K562 (cell line): ENCODE results near the gene PSPH. TPM values are rescaled to one million over a fixed set of nuclear protein-coding genes. Genes with fewer than 3 reads are reported as not detected.
A peak's percentile ranks its signal among the peaks of the same experiment; 100 is the strongest.

Experiments used
- BCL6 ChIP-seq: fragments of 250-450 bp; sonication (Bioruptor Pico); IDR thresholded peaks from 2 replicates; pipeline ENCODE4 v1.4.0; 2020
- BRF1 ChIP-seq: IDR thresholded peaks from 3 replicates; pipeline ENCODE4 v1.6.1; 2011; ENCODE audit warnings: borderline replicate concordance, mild to moderate bottlenecking; ENCODE audit not compliant: insufficient read length; ENCODE audit errors: extremely low read depth
- CBX2 ChIP-seq: fragments of 200-600 bp; sonication (generic); IDR thresholded peaks from one replicate; pipeline ENCODE4 v1.6.1; 2012; ENCODE audit warnings: mild to moderate bottlenecking, low read length, inconsistent platforms; ENCODE audit not compliant: insufficient read depth, poor library complexity, severe bottlenecking
- DPF2 ChIP-seq: fragments of 450-650 bp; IDR thresholded peaks from 2 replicates; pipeline ENCODE4 v1.6.1; 2016
- ELF1 ChIP-seq: fragments of 200-800 bp; sonication (Bioruptor generic); IDR thresholded peaks from 2 replicates; pipeline ENCODE4 v1.6.1; 2016; ENCODE audit warnings: missing genetic modification characterization, missing compliant biosample characterization
- GABPB2 ChIP-seq: fragments of 250-450 bp; sonication (Bioruptor Pico); conservative IDR thresholded peaks from 2 replicates; pipeline ENCODE4 v1.5.1; 2021; ENCODE audit warnings: mild to moderate bottlenecking
- HDAC1 ChIP-seq, 2 experiments: fragments of 450-650 bp; IDR thresholded peaks; 2 replicates each; pipeline ENCODE4 v1.6.1; 2016 to 2017; ENCODE audit warnings: inconsistent platforms in 1 of 2, mild to moderate bottlenecking in 1 of 2, moderate library complexity in 1 of 2
- HNRNPL ChIP-seq: fragments of 200-400 bp; formaldehyde crosslinking; IDR thresholded peaks from 2 replicates; pipeline ENCODE4 v1.6.1; 2017; ENCODE audit warnings: low read depth, mild to moderate bottlenecking, low read length
- KAT2B ChIP-seq: IDR thresholded peaks from one replicate; pipeline ENCODE4 v1.6.1; 2012; ENCODE audit warnings: low read depth, mild to moderate bottlenecking, control low read depth, inconsistent platforms, low read length, moderate library complexity
- KDM1A ChIP-seq, 2 experiments: fragments of 450-650 bp; IDR thresholded peaks; 2 replicates each; pipeline ENCODE4 v1.6.1; 2016; ENCODE audit warnings: mild to moderate bottlenecking in 2 of 2
- MAFG ChIP-seq: fragments of 450-650 bp; conservative IDR thresholded peaks from 2 replicates; pipeline ENCODE4 v1.6.1; 2016; ENCODE audit warnings: missing genetic modification characterization, missing compliant biosample characterization
- MXI1 ChIP-seq: IDR thresholded peaks from 2 replicates; pipeline ENCODE4 v1.6.1; 2011; ENCODE audit warnings: low read depth, mild to moderate bottlenecking, improper control_type of control experiment, low read length
- NRF1 ChIP-seq, 2 experiments: fragments of 450-650 bp; IDR thresholded peaks in 1 of 2; conservative IDR thresholded peaks in 1 of 2; 2 replicates each; pipeline ENCODE4 v1.6.1; 2014; ENCODE audit warnings: mild to moderate bottlenecking in 2 of 2
- PHB ChIP-seq: fragments of 250-450 bp; sonication (Bioruptor Pico); IDR thresholded peaks from 2 replicates; pipeline ENCODE4 v1.5.0; 2021
- RB1 ChIP-seq: fragments of 450-650 bp; IDR thresholded peaks from 2 replicates; pipeline ENCODE4 v1.6.1; 2017; ENCODE audit warnings: low read depth, mild to moderate bottlenecking
- SMAD2 ChIP-seq: fragments of 150-350 bp; IDR thresholded peaks from 2 replicates; pipeline ENCODE4 v1.6.1; 2014; ENCODE audit warnings: low read depth, mild to moderate bottlenecking, low read length
- SOX6 ChIP-seq: fragments of 450-650 bp; IDR thresholded peaks from 2 replicates; pipeline ENCODE4 v1.6.1; 2014; ENCODE audit warnings: mild to moderate bottlenecking
- SP2 ChIP-seq: IDR thresholded peaks from 2 replicates; pipeline ENCODE4 v1.6.1; 2011; ENCODE audit warnings: mild to moderate bottlenecking, low read depth, low read length, moderate library complexity; ENCODE audit not compliant: poor library complexity, severe bottlenecking; ENCODE audit errors: extremely low read depth
- SUPT5H ChIP-seq: fragments of 450-650 bp; IDR thresholded peaks from 2 replicates; pipeline ENCODE4 v1.6.1; 2016
- ZNF274 ChIP-seq: IDR thresholded peaks from 2 replicates; pipeline ENCODE4 v1.6.1; 2011; ENCODE audit warnings: low read depth, mild to moderate bottlenecking, low read length, moderate library complexity, borderline replicate concordance
- polyA plus RNA-seq, 8 experiments: library from polyadenylated mRNA; depleted of rRNA in 4 of 8; stranded (reverse) in 5 of 8; unstranded in 3 of 8; fragments of >200 nt; fragmentation: Nextera tagmentation in 2 of 8; fragmentation: Illumina TruSeq in 1 of 8; extraction: Ambion mirVana in 2 of 8; extraction: Trizol in 1 of 8; gene quantifications; 2 replicates each; pipeline versions ENCODE4 v1.2.1 to v1.2.3, GENCODE V29; 2011 to 2014; ENCODE audit warnings: inconsistent platforms in 1 of 8, missing spikeins in 1 of 8
- total RNA-seq, 7 experiments: library from RNA; depleted of rRNA in 6 of 7; stranded (reverse); fragments of >200 nt in 6 of 7; fragmentation: Illumina TruSeq in 2 of 7; extraction: Trizol in 2 of 7; gene quantifications; 2 replicates each; pipeline versions ENCODE4 v1.2.1 to v1.2.3, GENCODE V29; 2011 to 2021; ENCODE audit warnings: low replicate concordance in 1 of 7
- TF ChIP-seq, protein P1 (sequence below): fragments of 250-450 bp; sonication (Bioruptor Pico); IDR thresholded peaks from 2 replicates; pipeline ENCODE4 v1.4.0; 2020
- TF ChIP-seq, protein P2 (sequence below): sonication (generic); formaldehyde crosslinking; IDR thresholded peaks from 2 replicates; pipeline ENCODE4 v1.8.0; 2022; ENCODE audit warnings: mild to moderate bottlenecking, low read depth, missing genetic modification reagents
- TF ChIP-seq, protein P3 (sequence below): fragments of 450-650 bp; formaldehyde crosslinking; IDR thresholded peaks from 2 replicates; pipeline ENCODE4 v1.4.0; 2022; ENCODE audit warnings: mild to moderate bottlenecking, moderate library complexity

PSPH gene
- total and polyA plus RNA-seq, 9 of the 15 experiments (the other 6 are each of a cell fraction or from before 2014, with no cell fraction given), result 6.3 to 46.8 (median 20.2) TPM

DNA sequence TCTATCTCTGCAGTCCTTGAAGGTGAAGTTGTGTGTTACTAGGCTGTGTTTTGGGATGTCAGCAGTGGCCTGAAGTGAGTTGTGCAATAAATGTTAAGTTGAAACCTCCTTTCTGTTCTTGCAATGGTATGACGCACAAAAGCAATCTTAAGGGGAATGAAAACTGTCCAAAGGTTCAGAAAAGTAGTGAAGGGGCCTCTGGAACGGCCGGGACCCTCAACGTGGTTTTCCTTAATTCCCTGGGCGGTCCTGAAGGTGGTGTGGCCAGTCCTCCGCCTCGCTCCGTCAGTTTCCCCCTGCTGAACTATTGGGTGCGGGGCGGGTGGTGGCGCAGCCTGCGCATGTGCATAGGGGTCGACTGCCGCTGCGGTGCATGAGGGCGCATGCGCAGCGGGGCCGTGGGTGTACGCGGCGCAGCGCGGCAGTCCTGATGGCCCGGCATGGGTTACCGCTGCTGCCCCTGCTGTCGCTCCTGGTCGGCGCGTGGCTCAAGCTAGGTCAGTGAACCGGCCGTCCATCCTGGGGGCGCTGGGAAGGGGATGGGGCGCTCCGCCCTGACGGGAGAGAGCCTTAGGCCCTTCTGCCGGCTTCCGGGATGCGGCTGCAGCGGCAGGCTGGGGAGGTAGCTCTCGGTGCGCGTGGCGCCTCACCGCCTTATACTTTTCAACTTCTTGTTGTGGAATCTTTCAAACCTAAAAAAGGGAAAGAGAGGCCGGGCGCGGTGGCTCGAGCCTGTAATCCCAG, 12.8 kb upstream of the PSPH start, which contains the start of gene SUMF2 (continued):
- TF ChIP-seq, protein P1, sequence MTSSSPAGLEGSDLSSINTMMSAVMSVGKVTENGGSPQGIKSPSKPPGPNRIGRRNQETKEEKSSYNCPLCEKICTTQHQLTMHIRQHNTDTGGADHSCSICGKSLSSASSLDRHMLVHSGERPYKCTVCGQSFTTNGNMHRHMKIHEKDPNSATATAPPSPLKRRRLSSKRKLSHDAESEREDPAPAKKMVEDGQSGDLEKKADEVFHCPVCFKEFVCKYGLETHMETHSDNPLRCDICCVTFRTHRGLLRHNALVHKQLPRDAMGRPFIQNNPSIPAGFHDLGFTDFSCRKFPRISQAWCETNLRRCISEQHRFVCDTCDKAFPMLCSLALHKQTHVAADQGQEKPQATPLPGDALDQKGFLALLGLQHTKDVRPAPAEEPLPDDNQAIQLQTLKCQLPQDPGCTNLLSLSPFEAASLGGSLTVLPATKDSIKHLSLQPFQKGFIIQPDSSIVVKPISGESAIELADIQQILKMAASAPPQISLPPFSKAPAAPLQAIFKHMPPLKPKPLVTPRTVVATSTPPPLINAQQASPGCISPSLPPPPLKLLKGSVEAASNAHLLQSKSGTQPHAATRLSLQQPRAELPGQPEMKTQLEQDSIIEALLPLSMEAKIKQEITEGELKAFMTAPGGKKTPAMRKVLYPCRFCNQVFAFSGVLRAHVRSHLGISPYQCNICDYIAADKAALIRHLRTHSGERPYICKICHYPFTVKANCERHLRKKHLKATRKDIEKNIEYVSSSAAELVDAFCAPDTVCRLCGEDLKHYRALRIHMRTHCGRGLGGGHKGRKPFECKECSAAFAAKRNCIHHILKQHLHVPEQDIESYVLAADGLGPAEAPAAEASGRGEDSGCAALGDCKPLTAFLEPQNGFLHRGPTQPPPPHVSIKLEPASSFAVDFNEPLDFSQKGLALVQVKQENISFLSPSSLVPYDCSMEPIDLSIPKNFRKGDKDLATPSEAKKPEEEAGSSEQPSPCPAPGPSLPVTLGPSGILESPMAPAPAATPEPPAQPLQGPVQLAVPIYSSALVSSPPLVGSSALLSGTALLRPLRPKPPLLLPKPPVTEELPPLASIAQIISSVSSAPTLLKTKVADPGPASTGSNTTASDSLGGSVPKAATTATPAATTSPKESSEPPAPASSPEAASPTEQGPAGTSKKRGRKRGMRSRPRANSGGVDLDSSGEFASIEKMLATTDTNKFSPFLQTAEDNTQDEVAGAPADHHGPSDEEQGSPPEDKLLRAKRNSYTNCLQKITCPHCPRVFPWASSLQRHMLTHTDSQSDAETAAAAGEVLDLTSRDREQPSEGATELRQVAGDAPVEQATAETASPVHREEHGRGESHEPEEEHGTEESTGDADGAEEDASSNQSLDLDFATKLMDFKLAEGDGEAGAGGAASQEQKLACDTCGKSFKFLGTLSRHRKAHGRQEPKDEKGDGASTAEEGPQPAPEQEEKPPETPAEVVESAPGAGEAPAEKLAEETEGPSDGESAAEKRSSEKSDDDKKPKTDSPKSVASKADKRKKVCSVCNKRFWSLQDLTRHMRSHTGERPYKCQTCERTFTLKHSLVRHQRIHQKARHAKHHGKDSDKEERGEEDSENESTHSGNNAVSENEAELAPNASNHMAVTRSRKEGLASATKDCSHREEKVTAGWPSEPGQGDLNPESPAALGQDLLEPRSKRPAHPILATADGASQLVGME, result no peak
- TF ChIP-seq GABPB2 (CRISPR knock-in tag) (no peak; the same call in 1 of the 2 replicates), CBX2 (no peak), BCL6 (CRISPR knock-in tag) (no peak), SOX6 (no peak), ELF1 (peak; percentile 65), ZNF274 (peak; percentile 38; the same call in 1 of the 2 replicates), PHB (CRISPR knock-in tag) (peak; percentile 82; the same call in 1 of the 2 replicates), NRF1 (conservative IDR thresholded peaks at IDR 0.05 in 1 of 2, IDR thresholded peaks at IDR 0.05 in 1 of 2) (peak; percentile 99), MXI1 (peak; percentile 56), MAFG (tag) (no peak), DPF2 (peak; percentile 54; the same call in 1 of the 2 replicates), KDM1A (IDR thresholded peaks at IDR 0.05) (no peak), SP2 (no peak), RB1 (peak; percentile 74), HNRNPL (no peak), KAT2B (no peak), SUPT5H (peak; percentile 95), SMAD2 (no peak), HDAC1 (IDR thresholded peaks at IDR 0.05) (peak in 1 of 2 experiments; percentile 76; a peak in 2 of 4 replicates), BRF1 (no peak)
- TF ChIP-seq, protein P2, sequence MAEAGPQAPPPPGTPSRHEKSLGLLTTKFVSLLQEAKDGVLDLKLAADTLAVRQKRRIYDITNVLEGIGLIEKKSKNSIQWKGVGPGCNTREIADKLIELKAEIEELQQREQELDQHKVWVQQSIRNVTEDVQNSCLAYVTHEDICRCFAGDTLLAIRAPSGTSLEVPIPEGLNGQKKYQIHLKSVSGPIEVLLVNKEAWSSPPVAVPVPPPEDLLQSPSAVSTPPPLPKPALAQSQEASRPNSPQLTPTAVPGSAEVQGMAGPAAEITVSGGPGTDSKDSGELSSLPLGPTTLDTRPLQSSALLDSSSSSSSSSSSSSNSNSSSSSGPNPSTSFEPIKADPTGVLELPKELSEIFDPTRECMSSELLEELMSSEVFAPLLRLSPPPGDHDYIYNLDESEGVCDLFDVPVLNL (CRISPR knock-in tag), result no peak
- TF ChIP-seq, protein P3, sequence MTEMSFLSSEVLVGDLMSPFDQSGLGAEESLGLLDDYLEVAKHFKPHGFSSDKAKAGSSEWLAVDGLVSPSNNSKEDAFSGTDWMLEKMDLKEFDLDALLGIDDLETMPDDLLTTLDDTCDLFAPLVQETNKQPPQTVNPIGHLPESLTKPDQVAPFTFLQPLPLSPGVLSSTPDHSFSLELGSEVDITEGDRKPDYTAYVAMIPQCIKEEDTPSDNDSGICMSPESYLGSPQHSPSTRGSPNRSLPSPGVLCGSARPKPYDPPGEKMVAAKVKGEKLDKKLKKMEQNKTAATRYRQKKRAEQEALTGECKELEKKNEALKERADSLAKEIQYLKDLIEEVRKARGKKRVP (CRISPR knock-in tag), result no peak
